ENCODE measurements around the gene SCARB1.

SCARB1 gene

DNA sequence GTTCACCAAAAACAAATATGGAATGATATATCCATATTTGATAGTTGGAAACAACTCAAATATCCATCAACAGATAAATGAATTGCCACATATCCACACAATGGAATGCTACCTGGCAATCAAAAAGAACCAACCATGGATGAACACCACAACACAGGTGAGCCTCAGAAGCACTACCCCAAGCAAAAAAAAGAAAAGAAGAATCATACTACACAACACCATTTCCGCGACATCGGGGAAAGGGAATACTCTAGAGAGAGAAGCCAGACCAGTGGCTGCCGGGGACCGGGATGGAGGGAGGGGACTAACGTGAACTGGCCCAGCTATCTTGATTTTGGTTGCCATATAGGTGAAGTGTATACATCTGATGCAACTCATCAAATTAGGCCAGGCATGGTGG is 41.4 kb downstream of the SCARB1 start:
- no peak overlapping the region for H2AFZ ChIP-seq (ENCODE audit: low read depth, low read length)
- no peaks in the 10 kb centered on the region for H3K36me3 ChIP-seq (ENCODE audit: insufficient read depth, low read length)
- H3K4me3 ChIP-seq (ENCODE audit: low read length): no peak overlapping the region
- no peaks in the 10 kb centered on the region for H3K4me1 ChIP-seq (ENCODE audit: insufficient read depth, low read length)
- no peaks in the 10 kb centered on the region for H3K9me3 ChIP-seq (ENCODE audit: low read length)
- H3K27me3 ChIP-seq (ENCODE audit: insufficient read depth, low read length): no peaks in the 10 kb centered on the region

DNA sequence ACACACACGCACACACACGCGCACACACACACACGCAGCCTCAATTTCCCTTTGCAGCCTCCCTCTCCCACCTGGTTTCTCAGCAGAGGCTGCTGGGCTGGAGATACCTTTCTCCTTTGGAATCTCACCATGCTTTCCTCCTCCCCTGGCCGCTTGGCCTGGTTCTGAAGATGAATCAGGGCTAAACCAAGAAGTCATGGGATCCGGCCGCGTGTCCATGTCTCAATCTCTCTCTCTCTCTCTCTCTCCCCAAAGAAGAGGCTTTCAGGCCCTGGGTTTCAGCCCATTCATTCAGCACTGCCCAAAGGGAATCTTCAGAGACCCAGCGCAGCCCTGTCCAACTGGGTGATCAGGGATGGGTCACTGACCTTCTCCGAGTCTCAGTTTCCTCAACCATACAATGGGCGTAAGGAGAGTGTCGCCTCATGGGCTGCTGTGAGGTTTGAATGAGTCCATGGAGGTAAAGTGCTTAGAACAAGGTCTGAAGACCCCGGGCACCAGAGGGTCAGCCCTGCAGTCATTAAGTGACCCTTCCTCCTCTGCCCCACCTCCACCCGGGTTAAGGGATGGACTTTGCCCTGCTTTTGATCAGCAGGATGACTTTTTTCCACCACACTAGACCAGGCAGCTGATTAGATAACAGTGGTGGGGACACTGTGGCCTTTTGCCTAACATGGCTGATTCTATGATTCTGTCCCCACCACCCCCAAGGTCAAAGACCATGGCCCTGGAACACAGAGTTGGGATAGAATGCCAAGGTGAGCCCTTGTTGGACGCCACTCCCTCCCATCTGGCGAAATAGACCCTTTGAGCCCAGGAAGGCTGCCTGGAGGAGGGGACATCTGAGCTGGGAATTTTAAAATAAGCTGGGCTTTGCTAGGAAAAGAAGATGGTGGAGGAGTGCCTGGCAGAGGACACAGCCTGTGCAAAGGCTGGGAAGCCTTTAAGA is 42.1 kb downstream of the SCARB1 start:
- no peak overlapping the region for H3K4me3 ChIP-seq (ENCODE audit: low read length)
- H3K27me3 ChIP-seq (ENCODE audit: insufficient read depth, low read length): no peaks in the 10 kb centered on the region
- no peaks in the 10 kb centered on the region for H3K4me1 ChIP-seq (ENCODE audit: insufficient read depth, low read length)
- H3K36me3 ChIP-seq (ENCODE audit: insufficient read depth, low read length): no peaks in the 10 kb centered on the region
- no peaks in the 10 kb centered on the region for H3K9me3 ChIP-seq (ENCODE audit: low read length)
- no peak overlapping the region for H2AFZ ChIP-seq (ENCODE audit: low read depth, low read length)

DNA sequence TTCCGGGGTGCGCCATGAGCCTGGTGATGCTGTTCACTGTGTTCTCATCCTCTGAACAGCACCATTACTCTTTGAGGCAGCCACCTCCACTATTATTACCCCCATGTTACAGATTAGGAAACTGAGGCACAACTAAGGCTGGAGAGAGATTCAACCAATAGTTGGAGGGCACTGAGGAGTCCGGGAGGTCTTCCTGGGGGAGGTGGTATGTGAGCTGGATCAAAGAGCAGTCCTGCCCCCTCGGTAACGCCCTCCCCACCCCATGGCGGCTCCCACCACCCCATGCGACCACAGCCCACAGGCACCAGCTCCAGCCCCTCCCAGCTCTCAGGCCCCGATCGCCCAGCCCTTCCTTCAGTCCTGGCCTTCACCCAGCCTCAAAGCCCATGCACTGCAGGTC is 43.5 kb downstream of the SCARB1 start:
- H3K27me3 ChIP-seq (ENCODE audit: insufficient read depth, low read length): no peaks in the 10 kb centered on the region
- H3K4me1 ChIP-seq (ENCODE audit: insufficient read depth, low read length): no peaks in the 10 kb centered on the region
- H3K9me3 ChIP-seq (ENCODE audit: low read length): no peaks in the 10 kb centered on the region
- no peak overlapping the region for H3K4me3 ChIP-seq (ENCODE audit: low read length)
- H2AFZ ChIP-seq (ENCODE audit: low read depth, low read length): no peak overlapping the region
- no peaks in the 10 kb centered on the region for H3K36me3 ChIP-seq (ENCODE audit: insufficient read depth, low read length)

DNA sequence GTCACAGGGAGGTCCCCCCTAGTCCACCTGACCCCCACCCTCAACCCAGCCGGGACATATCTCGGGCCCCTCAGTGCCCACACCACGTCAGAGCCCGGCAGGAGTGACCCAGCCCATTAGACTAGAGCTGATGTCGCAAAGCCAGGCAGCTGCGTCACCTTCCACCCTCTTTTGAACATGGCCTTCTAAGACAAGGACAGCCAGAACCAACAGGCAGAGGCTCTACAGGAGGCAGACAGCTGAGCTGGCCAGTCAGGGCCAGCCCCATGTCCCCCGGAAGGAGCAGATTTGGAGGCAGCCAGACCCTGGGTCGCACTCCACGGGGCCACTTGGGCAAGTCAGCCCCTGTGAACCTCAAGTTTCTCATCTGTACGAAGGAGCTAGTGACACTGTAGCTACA is 44.1 kb downstream of the SCARB1 start:
- no peaks in the 10 kb centered on the region for H3K4me1 ChIP-seq (ENCODE audit: insufficient read depth, low read length)
- H3K9me3 ChIP-seq (ENCODE audit: low read length): no peaks in the 10 kb centered on the region
- no peak overlapping the region for H2AFZ ChIP-seq (ENCODE audit: low read depth, low read length)
- H3K4me3 ChIP-seq (ENCODE audit: low read length): no peak overlapping the region
- H3K27me3 ChIP-seq (ENCODE audit: insufficient read depth, low read length): no peaks in the 10 kb centered on the region
- H3K36me3 ChIP-seq (ENCODE audit: insufficient read depth, low read length): no peaks in the 10 kb centered on the region

DNA sequence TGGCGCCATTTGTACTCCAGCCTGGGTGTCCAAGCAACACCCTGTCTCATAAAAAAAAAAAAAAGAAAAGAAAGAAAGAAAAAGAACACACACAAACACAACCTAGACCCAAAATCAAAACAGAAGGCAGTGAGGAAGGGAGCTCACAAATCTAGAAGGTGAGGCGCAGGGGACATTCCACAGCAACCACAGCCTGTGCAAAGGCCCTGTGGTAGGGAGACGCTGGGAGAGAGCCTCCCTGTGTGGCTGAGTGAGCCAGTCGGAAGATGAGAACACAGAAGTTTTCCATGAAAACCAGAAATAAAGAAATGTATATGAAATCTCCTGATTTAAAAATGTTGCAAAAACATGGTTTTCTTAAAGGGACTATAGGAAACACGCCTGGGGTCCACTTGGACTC is 44.6 kb downstream of the SCARB1 start:
- H3K9me3 ChIP-seq (ENCODE audit: low read length): peaks cover 1% of the 10 kb centered on the region
- no peak overlapping the region for H3K4me3 ChIP-seq (ENCODE audit: low read length)
- no peak overlapping the region for H2AFZ ChIP-seq (ENCODE audit: low read depth, low read length)
- no peaks in the 10 kb centered on the region for H3K27me3 ChIP-seq (ENCODE audit: insufficient read depth, low read length)
- H3K36me3 ChIP-seq (ENCODE audit: insufficient read depth, low read length): peaks cover 1% of the 10 kb centered on the region
- H3K4me1 ChIP-seq (ENCODE audit: insufficient read depth, low read length): no peaks in the 10 kb centered on the region

DNA sequence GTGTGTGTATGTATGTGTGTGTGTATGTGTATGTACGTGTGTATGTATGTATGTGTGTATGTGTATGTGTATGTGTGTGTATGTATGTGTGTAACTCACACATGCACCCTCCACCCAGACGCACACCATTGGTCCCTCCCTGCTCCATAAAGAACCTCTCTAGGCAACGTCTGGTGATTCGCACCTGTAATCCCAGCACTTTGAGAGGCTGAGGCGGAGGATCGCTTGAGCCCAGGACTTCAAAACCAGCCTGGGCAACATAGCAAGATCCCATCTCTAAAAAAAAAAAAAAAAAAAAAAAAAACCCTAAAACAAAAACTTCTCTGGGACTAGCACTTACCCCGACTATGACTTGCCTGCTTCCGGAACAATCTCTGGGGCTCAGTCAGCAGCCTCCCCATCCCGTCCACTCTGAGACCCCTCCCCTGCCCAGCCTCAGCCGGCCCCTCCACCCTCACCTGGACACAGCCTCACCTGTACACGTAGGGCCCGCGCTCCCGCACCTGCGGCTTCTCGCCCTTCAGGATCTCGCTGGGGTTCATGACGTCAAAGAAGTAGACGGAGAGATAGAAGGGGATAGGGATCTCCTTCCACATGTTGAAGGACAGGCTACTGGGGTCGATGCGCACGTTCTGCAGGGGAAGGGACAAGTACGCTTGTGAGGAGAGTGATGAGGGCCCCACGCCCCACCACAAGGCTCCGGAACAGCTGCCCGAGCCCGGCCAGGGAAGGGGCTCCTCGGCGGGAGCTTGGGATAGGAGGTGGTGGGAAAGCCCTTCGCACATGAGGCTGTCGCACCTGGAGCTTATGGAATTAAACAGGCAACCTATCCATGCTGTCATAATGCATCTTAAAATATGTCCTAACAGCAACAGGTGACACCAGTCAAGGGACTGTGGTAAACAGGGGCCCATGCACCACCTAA is 46.3 kb downstream of the SCARB1 start:
- H3K27me3 ChIP-seq (ENCODE audit: insufficient read depth, low read length): no peaks in the 10 kb centered on the region

DNA sequence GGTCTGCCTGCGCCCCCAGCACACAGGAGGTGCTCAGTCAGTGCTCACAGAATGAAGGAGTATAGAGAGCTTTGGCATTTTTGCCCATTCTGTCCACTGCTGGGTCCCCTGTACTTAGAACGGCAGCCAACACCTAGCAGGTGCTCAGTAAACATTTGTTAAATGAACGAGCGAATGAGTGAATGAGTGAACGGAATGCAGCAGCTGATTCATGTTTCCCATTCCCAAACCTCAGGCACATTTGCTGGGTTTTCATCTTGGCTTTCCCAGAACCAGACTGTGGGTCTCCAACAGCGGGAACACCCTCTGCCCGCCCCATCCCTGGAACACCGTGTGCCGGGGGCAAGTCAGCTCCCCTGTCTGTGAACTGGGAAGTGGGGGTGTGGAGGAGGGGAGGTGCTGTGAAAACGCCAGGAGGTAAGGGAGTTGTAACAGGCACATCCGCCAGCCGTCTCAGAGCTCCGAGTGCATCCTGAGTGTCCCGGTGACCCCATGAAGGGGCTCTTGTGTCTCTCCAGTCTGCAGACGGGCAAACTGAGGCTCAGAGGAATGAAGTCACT is 47.3 kb downstream of the SCARB1 start:
- H3K4me3 ChIP-seq (ENCODE audit: low read length): no peak overlapping the region

More for the DNA sequence above, 46.3 kb downstream of the SCARB1 start:
- H3K4me3 ChIP-seq (ENCODE audit: low read length): no peak overlapping the region
- peaks cover 3% of the 10 kb centered on the region for H3K36me3 ChIP-seq (ENCODE audit: insufficient read depth, low read length)
- no peak overlapping the region for H2AFZ ChIP-seq (ENCODE audit: low read depth, low read length)
- H3K9me3 ChIP-seq (ENCODE audit: low read length): peaks cover 7% of the 10 kb centered on the region
- no peaks in the 10 kb centered on the region for H3K4me1 ChIP-seq (ENCODE audit: insufficient read depth, low read length)

DNA sequence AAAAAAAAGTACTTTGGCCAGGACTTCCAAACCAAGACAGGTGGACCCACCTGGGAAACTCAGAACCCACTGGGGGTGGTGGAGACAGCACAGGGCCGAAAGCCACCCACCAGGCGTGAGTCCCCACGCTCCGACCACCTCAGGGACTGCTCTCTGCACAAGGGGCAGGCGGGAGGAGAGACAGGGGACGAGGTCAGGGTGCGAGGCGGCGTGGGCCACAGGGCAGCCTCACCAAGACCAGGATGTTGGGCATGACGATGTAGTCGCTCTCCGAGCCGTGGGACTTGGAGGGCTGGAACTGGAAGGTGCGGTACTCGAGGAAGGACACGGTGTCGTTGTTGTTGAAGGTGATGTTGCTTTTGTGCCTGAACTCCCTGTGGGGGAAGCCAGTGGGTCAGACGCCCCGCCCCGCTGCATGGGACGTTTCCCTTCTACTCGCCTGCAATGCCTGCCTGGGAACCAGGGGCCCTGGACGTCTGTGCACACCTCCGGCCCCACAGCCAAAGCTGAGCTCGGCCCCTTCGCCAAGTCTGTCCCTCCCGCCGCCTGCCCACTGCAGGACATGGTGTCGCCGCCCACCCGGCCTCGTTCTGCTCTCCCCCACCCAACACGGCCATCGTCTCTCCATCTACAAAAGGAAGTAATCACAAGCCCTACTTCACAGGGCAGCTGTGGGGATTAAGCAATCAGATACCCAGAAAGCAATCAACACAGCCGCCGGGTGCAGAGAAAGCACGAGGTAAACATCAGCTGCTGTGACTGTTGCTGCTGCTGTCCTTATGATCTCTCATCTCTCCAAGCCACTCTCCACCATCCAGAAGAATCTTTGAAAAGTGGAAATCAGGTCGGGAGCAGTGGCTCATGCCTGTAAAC is 48.7 kb downstream of the SCARB1 start:
- Histone ChIP-seq H3K27me3 (ENCODE audit: insufficient read depth, low read length) (no peaks in the 10 kb centered on the region), H3K4me3 (ENCODE audit: low read length) (no peak overlapping the region), H3K36me3 (ENCODE audit: insufficient read depth, low read length) (peaks cover 3% of the 10 kb centered on the region), H3K9me3 (ENCODE audit: low read length) (peaks cover 7% of the 10 kb centered on the region), H3K4me1 (ENCODE audit: insufficient read depth, low read length) (no peaks in the 10 kb centered on the region), H2AFZ (ENCODE audit: low read depth, low read length) (no peak overlapping the region)

More for the DNA sequence above, 47.3 kb downstream of the SCARB1 start:
- peaks cover 3% of the 10 kb centered on the region for H3K36me3 ChIP-seq (ENCODE audit: insufficient read depth, low read length)
- H3K9me3 ChIP-seq (ENCODE audit: low read length): peaks cover 7% of the 10 kb centered on the region
- no peaks in the 10 kb centered on the region for H3K27me3 ChIP-seq (ENCODE audit: insufficient read depth, low read length)
- H2AFZ ChIP-seq (ENCODE audit: low read depth, low read length): no peak overlapping the region
- H3K4me1 ChIP-seq (ENCODE audit: insufficient read depth, low read length): no peaks in the 10 kb centered on the region

DNA sequence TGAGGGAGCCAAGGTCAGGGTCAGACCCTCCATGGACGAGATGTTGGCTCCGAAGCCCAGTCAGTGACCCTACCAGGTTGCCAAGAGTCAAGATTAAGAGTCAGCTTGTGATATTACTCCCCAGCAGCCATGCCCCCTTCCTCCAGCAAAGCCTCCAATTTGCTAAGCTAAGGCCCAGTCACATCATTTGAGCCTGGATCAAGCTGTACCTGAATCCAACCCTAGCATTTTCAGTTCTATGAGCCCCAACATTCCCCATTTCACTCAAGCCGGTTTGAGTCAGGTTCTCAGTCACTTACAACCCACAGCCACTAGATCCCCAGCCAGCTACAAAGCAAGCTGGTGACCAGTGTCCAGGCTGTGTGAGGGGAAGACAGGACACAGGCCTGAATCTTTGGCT is 49.9 kb downstream of the SCARB1 start:
- Histone ChIP-seq H3K4me3 (ENCODE audit: low read length) (no peak overlapping the region), H3K9me3 (ENCODE audit: low read length) (peaks cover 7% of the 10 kb centered on the region), H3K27me3 (ENCODE audit: insufficient read depth, low read length) (no peaks in the 10 kb centered on the region), H3K36me3 (ENCODE audit: insufficient read depth, low read length) (peaks cover 3% of the 10 kb centered on the region), H2AFZ (ENCODE audit: low read depth, low read length) (no peak overlapping the region), H3K4me1 (ENCODE audit: insufficient read depth, low read length) (no peaks in the 10 kb centered on the region)

DNA sequence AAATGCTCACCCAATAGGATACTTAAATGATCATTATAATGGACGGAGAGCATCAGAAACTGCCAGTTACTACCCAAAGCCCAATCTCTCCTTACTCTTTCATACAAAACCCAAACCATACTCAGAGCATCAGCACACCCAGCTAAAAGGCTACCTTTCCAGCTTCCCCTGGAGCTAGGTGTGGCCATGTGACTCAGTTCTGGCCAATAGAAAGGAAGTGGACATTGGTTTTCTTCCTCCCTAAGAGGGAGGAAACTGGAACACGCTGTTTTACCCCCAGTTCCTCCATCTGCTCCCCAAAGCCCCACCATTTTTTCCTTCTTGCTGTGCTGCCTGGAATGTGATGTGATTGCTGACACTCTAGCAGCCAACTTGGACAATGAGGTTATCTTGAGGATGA is 50.7 kb downstream of the SCARB1 start:
- H3K36me3 ChIP-seq (ENCODE audit: insufficient read depth, low read length): peaks cover 3% of the 10 kb centered on the region
- no peaks in the 10 kb centered on the region for H3K27me3 ChIP-seq (ENCODE audit: insufficient read depth, low read length)
- no peak overlapping the region for H2AFZ ChIP-seq (ENCODE audit: low read depth, low read length)
- H3K9me3 ChIP-seq (ENCODE audit: low read length): peaks cover 7% of the 10 kb centered on the region
- no peaks in the 10 kb centered on the region for H3K4me1 ChIP-seq (ENCODE audit: insufficient read depth, low read length)
- no peak overlapping the region for H3K4me3 ChIP-seq (ENCODE audit: low read length)

DNA sequence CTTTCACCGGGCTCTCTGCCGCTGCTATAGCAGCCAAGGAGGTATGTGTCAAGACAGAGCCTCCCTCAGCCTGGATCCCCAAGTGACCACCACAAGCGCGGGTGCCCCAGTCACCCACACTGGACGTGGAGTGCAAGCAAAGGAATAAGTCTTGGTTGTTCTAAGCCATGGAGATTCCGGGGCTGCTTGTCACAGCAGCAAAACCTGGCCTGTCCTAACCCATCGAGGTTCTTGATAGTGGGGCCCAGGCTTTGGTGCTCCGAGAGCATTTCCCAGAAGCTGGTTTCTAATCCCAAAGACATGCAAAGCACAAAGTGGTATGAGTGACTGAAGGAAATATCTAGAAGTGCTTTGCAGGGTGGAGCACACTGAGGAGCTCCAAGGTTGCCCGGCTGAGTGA is 51.3 kb downstream of the SCARB1 start:
- no peak overlapping the region for H2AFZ ChIP-seq (ENCODE audit: low read depth, low read length)
- H3K36me3 ChIP-seq (ENCODE audit: insufficient read depth, low read length): peaks cover 3% of the 10 kb centered on the region
- no peaks in the 10 kb centered on the region for H3K4me1 ChIP-seq (ENCODE audit: insufficient read depth, low read length)
- peaks cover 7% of the 10 kb centered on the region for H3K9me3 ChIP-seq (ENCODE audit: low read length)
- H3K27me3 ChIP-seq (ENCODE audit: insufficient read depth, low read length): no peaks in the 10 kb centered on the region
- no peak overlapping the region for H3K4me3 ChIP-seq (ENCODE audit: low read length)

DNA sequence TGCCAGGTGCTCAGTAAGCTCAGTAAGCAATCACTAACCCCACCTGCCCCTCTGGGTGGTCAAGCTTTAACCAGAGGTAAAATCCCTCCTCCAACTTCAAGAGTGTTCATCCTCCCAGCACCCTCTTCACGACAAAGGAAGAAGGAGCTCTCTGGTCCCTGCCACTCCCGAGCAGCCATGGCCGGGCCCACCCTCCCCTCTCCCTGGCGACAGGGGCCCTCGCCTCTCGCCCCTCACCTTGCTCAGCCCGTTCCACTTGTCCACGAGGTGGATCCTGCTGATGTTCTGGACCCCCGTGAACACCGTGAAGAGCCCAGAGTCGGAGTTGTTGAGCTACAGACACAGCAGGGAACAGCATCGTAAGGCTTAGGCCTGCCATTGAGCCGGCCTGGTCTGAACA is 52.0 kb downstream of the SCARB1 start:
- Histone ChIP-seq H3K9me3 (ENCODE audit: low read length) (peaks cover 7% of the 10 kb centered on the region), H3K36me3 (ENCODE audit: insufficient read depth, low read length) (peaks cover 3% of the 10 kb centered on the region), H3K4me1 (ENCODE audit: insufficient read depth, low read length) (no peaks in the 10 kb centered on the region), H3K27me3 (ENCODE audit: insufficient read depth, low read length) (no peaks in the 10 kb centered on the region), H2AFZ (ENCODE audit: low read depth, low read length) (no peak overlapping the region), H3K4me3 (ENCODE audit: low read length) (no peak overlapping the region)

All from neuron (in vitro differentiated cells).